ENCODE data around the gene HAL.

The HAL gene

GRCh38 chr12:96007729-96008128 is 11.6 kb upstream of the HAL start:
- no peak for DNase-seq (ENCODE audit: low read depth in 3 of 3)

GRCh38 chr12:96006727-96007126 is 10.6 kb upstream of the HAL start:
- no peak for DNase-seq (ENCODE audit: low read depth in 3 of 3)

- no peak for DNase-seq (ENCODE audit: low read depth in 3 of 3)
Observed at GRCh38 chr12:96000858-96001257, 4.7 kb upstream of the HAL start.

GRCh38 chr12:95999484-95999883 is 3.3 kb upstream of the HAL start:
- no peak for DNase-seq (ENCODE audit: low read depth in 3 of 3)

- DNase-seq (ENCODE audit: low read depth in 3 of 3) = no peak
Observed at GRCh38 chr12:95998611-95999286, 2.6 kb upstream of the HAL start.

GRCh38 chr12:95997911-95998510 is 1.9 kb upstream of the HAL start:
- DNase-seq (ENCODE audit: low read depth in 3 of 3) = no peak

- DNase-seq (ENCODE audit: low read depth in 3 of 3) = no peak
Observed at GRCh38 chr12:95997276-95997675, 1.1 kb upstream of the HAL start.

GRCh38 chr12:95995238-95996031 is 709 bp downstream of the HAL start:
- no peak for DNase-seq (ENCODE audit: low read depth in 3 of 3)

GRCh38 chr12:95994476-95994875 is 1.7 kb downstream of the HAL start:
- DNase-seq (ENCODE audit: low read depth in 3 of 3) = no peak

GRCh38 chr12:95993907-95994306 is 2.2 kb downstream of the HAL start:
- DNase-seq (ENCODE audit: low read depth in 3 of 3) = no peak

GRCh38 chr12:95990136-95990535 is 6.0 kb downstream of the HAL start:
- DNase-seq (ENCODE audit: low read depth in 3 of 3) = no peak

- DNase-seq (ENCODE audit: low read depth in 3 of 3) = no peak
Observed at GRCh38 chr12:95989504-95990123, 6.5 kb downstream of the HAL start.

GRCh38 chr12:95988506-95989275 is 7.5 kb downstream of the HAL start:
- DNase-seq (ENCODE audit: low read depth in 3 of 3) = no peak

- DNase-seq (ENCODE audit: low read depth in 3 of 3) = no peak
Observed at GRCh38 chr12:95986635-95987570, 9.2 kb downstream of the HAL start.

GRCh38 chr12:95984682-95985081 is 11.5 kb downstream of the HAL start:
- no peak for DNase-seq (ENCODE audit: low read depth in 3 of 3)

GRCh38 chr12:95982602-95983001 is 13.5 kb downstream of the HAL start:
- DNase-seq (ENCODE audit: low read depth in 3 of 3) = no peak

GRCh38 chr12:95980437-95980836 is 15.7 kb downstream of the HAL start:
- DNase-seq (ENCODE audit: low read depth in 3 of 3) = no peak

- no peak for DNase-seq (ENCODE audit: low read depth in 3 of 3)
Observed at GRCh38 chr12:95978774-95979173, 17.4 kb downstream of the HAL start.

GRCh38 chr12:95978351-95978750 is 17.8 kb downstream of the HAL start:
- DNase-seq (ENCODE audit: low read depth in 3 of 3) = no peak

GRCh38 chr12:95977764-95978305 is 18.3 kb downstream of the HAL start:
- DNase-seq (ENCODE audit: low read depth in 3 of 3) = no peak
